Measurements from ENCODE around the gene THRAP3.
"Not testable (repeated sequence)": the region's sequence is repeated elsewhere in the genome, so short reads cannot be mapped to it uniquely, and the experiment has no call there.

Gene THRAP3

DNA sequence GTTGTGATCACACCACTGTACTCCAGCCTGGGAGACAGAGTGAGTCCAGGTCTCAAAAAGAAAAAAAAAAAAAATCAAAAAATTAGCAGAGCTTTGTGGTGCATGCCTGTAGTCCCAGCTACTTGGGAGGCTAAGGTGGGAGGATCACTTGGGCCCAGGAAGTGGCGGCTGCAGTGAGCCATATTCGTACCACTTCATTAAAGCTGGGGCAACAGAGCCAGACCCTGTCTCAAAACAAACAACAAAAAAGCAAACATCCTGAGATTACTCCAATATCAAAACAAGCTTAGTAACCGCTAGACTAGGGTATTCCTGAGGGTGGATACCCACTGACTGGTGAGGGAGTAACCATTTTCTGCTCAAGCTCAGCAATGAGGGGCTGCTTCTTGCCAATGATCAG lies 12.9 kb upstream of the THRAP3 start:
- no peak overlapping the region for H3K9ac ChIP-seq (ENCODE audit: low read depth, low read length)

DNA sequence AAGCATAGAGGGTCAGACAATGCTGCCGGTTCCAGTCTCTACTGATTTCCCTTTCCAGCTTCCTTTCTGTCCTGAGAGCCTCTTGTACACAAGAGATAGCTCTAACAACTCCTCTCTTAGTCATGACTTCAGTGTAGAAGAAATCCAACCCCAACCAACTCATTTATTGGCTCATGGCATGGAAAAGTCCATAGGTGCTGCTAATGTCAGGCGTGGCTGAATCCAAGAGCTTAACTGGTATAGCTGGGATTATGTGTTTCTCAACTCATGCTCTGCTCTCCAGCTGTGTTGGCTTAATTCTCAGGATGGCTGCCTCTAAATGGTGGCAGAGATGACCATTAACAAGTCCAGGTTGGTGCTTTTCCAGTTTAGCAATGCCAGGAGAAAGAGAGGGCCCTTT lies 12.4 kb upstream of the THRAP3 start:
- Histone ChIP-seq H3K4me1 (ENCODE audit: insufficient read depth, low read length) (no peaks in the 10 kb centered on the region), H2AFZ (ENCODE audit: low read depth, low read length) (no peak overlapping the region), H3K9me3 (ENCODE audit: insufficient read depth, low read length, severe bottlenecking) (no peaks in the 10 kb centered on the region), H3K79me2 (ENCODE audit: insufficient read depth, low read length) (no peaks in the 10 kb centered on the region), H3K9ac (ENCODE audit: low read depth, low read length) (no peak overlapping the region), H3K4me3 (ENCODE audit: low read depth in 1 of 2, low read length in 2 of 2) (no peak overlapping the region), H3K4me2 (ENCODE audit: insufficient read depth, low read length) (no peak overlapping the region), H3K36me3 (ENCODE audit: insufficient read depth, low read length) (no peaks in the 10 kb centered on the region), H3K27ac (ENCODE audit: low read length) (no peak overlapping the region), H4K20me1 (ENCODE audit: insufficient read depth, low read length) (no peaks in the 10 kb centered on the region), H3K27me3 (ENCODE audit: insufficient read depth, low read length, poor library complexity) (no peaks in the 10 kb centered on the region)
- ATAC-seq (ENCODE audit: insufficient read depth, low read depth): no peak
- DNase-seq: no peak
- no peak for TF ChIP-seq EZH2 (IDR thresholded peaks at IDR 0.05; ENCODE audit: borderline replicate concordance, low read depth, low read length, severe bottlenecking)
- TF ChIP-seq, protein P1, sequence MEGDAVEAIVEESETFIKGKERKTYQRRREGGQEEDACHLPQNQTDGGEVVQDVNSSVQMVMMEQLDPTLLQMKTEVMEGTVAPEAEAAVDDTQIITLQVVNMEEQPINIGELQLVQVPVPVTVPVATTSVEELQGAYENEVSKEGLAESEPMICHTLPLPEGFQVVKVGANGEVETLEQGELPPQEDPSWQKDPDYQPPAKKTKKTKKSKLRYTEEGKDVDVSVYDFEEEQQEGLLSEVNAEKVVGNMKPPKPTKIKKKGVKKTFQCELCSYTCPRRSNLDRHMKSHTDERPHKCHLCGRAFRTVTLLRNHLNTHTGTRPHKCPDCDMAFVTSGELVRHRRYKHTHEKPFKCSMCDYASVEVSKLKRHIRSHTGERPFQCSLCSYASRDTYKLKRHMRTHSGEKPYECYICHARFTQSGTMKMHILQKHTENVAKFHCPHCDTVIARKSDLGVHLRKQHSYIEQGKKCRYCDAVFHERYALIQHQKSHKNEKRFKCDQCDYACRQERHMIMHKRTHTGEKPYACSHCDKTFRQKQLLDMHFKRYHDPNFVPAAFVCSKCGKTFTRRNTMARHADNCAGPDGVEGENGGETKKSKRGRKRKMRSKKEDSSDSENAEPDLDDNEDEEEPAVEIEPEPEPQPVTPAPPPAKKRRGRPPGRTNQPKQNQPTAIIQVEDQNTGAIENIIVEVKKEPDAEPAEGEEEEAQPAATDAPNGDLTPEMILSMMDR (IDR thresholded peaks at IDR 0.05; ENCODE audit: borderline replicate concordance, extremely low read depth, low read length, poor library complexity, severe bottlenecking): no peak

More for the DNA sequence above, 12.9 kb upstream of the THRAP3 start:
- DNase-seq: no peak
- no peak overlapping the region for H3K4me3 ChIP-seq (ENCODE audit: low read depth in 1 of 2, low read length in 2 of 2)
- H3K27me3 ChIP-seq (ENCODE audit: insufficient read depth, low read length, poor library complexity): no peaks in the 10 kb centered on the region
- ATAC-seq (ENCODE audit: insufficient read depth, low read depth): no peak
- H3K4me1 ChIP-seq (ENCODE audit: insufficient read depth, low read length): no peaks in the 10 kb centered on the region
- no peaks in the 10 kb centered on the region for H3K79me2 ChIP-seq (ENCODE audit: insufficient read depth, low read length)
- no peaks in the 10 kb centered on the region for H4K20me1 ChIP-seq (ENCODE audit: insufficient read depth, low read length)
- no peak overlapping the region for H2AFZ ChIP-seq (ENCODE audit: low read depth, low read length)
- no peak for TF ChIP-seq EZH2 (IDR thresholded peaks at IDR 0.05; ENCODE audit: borderline replicate concordance, low read depth, low read length, severe bottlenecking)
- no peak overlapping the region for H3K4me2 ChIP-seq (ENCODE audit: insufficient read depth, low read length)
- no peak overlapping the region for H3K27ac ChIP-seq (ENCODE audit: low read length)
- H3K9me3 ChIP-seq (ENCODE audit: insufficient read depth, low read length, severe bottlenecking): no peaks in the 10 kb centered on the region
- H3K36me3 ChIP-seq (ENCODE audit: insufficient read depth, low read length): no peaks in the 10 kb centered on the region

DNA sequence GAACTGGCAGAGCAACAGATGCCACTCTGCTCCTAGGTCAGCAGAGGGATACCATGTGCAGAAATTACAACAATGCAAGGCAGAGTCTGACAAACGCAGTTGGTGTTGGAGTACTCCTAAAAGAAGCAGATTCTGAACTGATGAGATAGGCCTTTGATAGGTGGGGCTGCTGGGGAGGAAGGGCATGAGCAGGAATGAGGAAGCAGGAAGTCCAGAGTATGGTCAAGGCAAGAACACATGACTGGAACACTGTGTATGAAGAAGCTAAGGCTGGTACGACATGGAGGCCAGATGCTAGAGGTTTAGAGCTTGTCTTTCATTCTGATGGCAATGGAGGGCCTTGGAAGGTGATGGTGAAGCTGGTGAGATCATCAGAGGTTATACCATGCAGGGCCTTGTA lies 11.5 kb upstream of the THRAP3 start:
- no peaks in the 10 kb centered on the region for H4K20me1 ChIP-seq (ENCODE audit: insufficient read depth, low read length)
- no peaks in the 10 kb centered on the region for H3K9me3 ChIP-seq (ENCODE audit: insufficient read depth, low read length, severe bottlenecking)
- no peak for ATAC-seq (ENCODE audit: insufficient read depth, low read depth)
- no peak overlapping the region; the same call in 1 of the 2 replicates for H2AFZ ChIP-seq (ENCODE audit: low read depth, low read length)
- no peaks in the 10 kb centered on the region for H3K4me1 ChIP-seq (ENCODE audit: insufficient read depth, low read length)
- H3K4me2 ChIP-seq (ENCODE audit: insufficient read depth, low read length): no peak overlapping the region
- no peak overlapping the region for H3K27ac ChIP-seq (ENCODE audit: low read length)
- H3K27me3 ChIP-seq (ENCODE audit: insufficient read depth, low read length, poor library complexity): no peaks in the 10 kb centered on the region
- DNase-seq: no peak
- no peak overlapping the region for H3K4me3 ChIP-seq (ENCODE audit: low read depth in 1 of 2, low read length in 2 of 2)
- no peaks in the 10 kb centered on the region for H3K36me3 ChIP-seq (ENCODE audit: insufficient read depth, low read length)
- H3K79me2 ChIP-seq (ENCODE audit: insufficient read depth, low read length): no peaks in the 10 kb centered on the region
- H3K9ac ChIP-seq (ENCODE audit: low read depth, low read length): no peak overlapping the region
- TF ChIP-seq, protein P1 (IDR thresholded peaks at IDR 0.05; ENCODE audit: borderline replicate concordance, extremely low read depth, low read length, poor library complexity, severe bottlenecking): no peak
- TF ChIP-seq EZH2 (IDR thresholded peaks at IDR 0.05; ENCODE audit: borderline replicate concordance, low read depth, low read length, severe bottlenecking): no peak

DNA sequence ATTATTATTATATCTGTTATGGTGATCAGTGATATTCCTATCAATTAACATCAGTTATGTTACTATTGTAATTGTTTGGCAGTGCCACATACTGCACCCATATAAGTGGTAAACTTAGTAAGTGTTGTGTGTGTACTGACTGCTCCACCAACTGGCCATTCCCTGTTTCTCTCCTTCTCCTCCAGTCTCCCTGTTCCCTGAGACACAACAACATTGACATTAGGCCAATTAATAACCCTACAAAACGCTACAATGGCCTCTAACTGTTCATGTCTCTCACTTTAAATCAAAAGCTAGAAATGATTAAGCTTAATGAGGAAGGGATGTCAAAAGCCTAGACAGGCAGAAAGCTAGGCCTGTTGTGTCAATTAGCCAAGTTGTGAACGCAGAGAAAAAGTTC lies 6.6 kb upstream of the THRAP3 start:
- H3K4me2 ChIP-seq (ENCODE audit: insufficient read depth, low read length): no peak overlapping the region
- H3K9me3 ChIP-seq (ENCODE audit: insufficient read depth, low read length, severe bottlenecking): no peaks in the 10 kb centered on the region
- TF ChIP-seq, protein P1 (IDR thresholded peaks at IDR 0.05; ENCODE audit: borderline replicate concordance, extremely low read depth, low read length, poor library complexity, severe bottlenecking): no peak
- DNase-seq (no peak), ATAC-seq (ENCODE audit: insufficient read depth, low read depth) (no peak)
- H2AFZ ChIP-seq (ENCODE audit: low read depth, low read length): no peak overlapping the region
- H3K27ac ChIP-seq (ENCODE audit: low read length): no peak overlapping the region
- no peak overlapping the region for H3K4me3 ChIP-seq (ENCODE audit: low read depth in 1 of 2, low read length in 2 of 2)
- no peaks in the 10 kb centered on the region for H3K27me3 ChIP-seq (ENCODE audit: insufficient read depth, low read length, poor library complexity)
- H4K20me1 ChIP-seq (ENCODE audit: insufficient read depth, low read length): no peaks in the 10 kb centered on the region
- H3K36me3 ChIP-seq (ENCODE audit: insufficient read depth, low read length): no peaks in the 10 kb centered on the region
- H3K79me2 ChIP-seq (ENCODE audit: insufficient read depth, low read length): 0 out of 2 replicates have a peak, but pooled peaks cover 3% of the 10 kb centered on the region
- no peak overlapping the region for H3K9ac ChIP-seq (ENCODE audit: low read depth, low read length)
- H3K4me1 ChIP-seq (ENCODE audit: insufficient read depth, low read length): peaks cover 6% of the 10 kb centered on the region

DNA sequence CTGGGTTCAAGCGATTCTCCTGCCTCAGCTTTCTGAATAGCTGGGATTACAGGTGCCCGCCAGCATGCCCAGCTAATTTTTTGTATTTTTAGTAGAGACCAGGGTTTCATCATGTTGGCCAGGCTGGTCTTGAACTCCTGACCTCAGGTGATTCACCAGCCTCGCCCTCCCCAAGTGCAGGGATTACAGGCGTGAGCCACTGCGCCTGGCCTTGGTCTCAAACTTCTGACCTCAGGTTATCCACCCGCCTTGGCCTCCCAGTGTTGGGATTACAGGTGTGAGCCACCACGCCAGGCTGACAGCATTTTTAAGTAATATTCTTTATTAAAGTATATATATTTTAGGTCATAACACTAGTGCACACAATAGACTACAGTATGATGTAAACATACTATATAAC lies 2.3 kb upstream of the THRAP3 start:
- not testable (repeated sequence) for DNase-seq
- H3K36me3 ChIP-seq (ENCODE audit: insufficient read depth, low read length): peaks cover 13% of the 10 kb centered on the region

More for the DNA sequence above, 2.3 kb upstream of the THRAP3 start:
- Histone ChIP-seq H4K20me1 (ENCODE audit: insufficient read depth, low read length) (peaks cover 22% of the 10 kb centered on the region), H3K79me2 (ENCODE audit: insufficient read depth, low read length) (peaks cover 31% of the 10 kb centered on the region), H3K4me1 (ENCODE audit: insufficient read depth, low read length) (peaks cover 33% of the 10 kb centered on the region)
- not testable (repeated sequence) for H3K9me3 ChIP-seq (ENCODE audit: insufficient read depth, low read length, severe bottlenecking); H3K9ac ChIP-seq (ENCODE audit: low read depth, low read length); H3K27ac ChIP-seq (ENCODE audit: low read length); H2AFZ ChIP-seq (ENCODE audit: low read depth, low read length); H3K27me3 ChIP-seq (ENCODE audit: insufficient read depth, low read length, poor library complexity); ATAC-seq (ENCODE audit: insufficient read depth, low read depth); H3K4me2 ChIP-seq (ENCODE audit: insufficient read depth, low read length); H3K4me3 ChIP-seq (ENCODE audit: low read depth in 1 of 2, low read length in 2 of 2)
